ENCODE results near the gene DCTD. TPM values are rescaled to one million over a fixed set of nuclear protein-coding genes. Genes with fewer than 3 reads are reported as not detected.
A peak's percentile ranks its signal among the peaks of the same experiment; 100 is the strongest.

DCTD gene
- total RNA-seq, 1 experiment from 2014 or later: 100 TPM

DNA sequence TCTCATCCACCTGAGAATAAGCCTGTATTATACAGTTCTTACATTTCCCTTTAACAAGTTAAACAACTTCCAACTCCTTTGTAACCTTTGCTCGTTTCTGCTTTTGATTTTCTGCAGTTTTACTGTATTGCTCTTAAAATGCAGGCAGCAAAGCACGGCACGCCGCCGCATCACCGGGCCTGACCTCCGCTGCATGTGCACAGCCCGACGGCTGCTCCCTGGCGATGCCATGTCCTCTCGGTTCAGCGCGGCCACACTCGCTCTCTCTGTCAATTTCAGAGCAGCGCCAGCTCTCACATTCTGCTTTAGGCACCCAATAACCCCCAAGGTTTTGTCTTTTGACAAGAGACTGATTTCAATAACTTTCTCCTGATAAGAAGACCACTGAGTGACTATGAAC is 60.3 kb downstream of the DCTD start:
- peaks cover 7% of the 10 kb centered on the region for H3K9me3 ChIP-seq (ENCODE audit: control insufficient read depth, low read depth, low read length)
- H4K8ac ChIP-seq (replicated peaks; ENCODE audit: insufficient read length, low read depth, low read length): no peak overlapping the region
- no peak overlapping the region for H3K27ac ChIP-seq (ENCODE audit: insufficient read length, low read depth, low read length)
- no peaks in the 10 kb centered on the region for H3K4me1 ChIP-seq (ENCODE audit: insufficient read depth, low read length)
- no peak for DNase-seq
- no peak overlapping the region for H3K14ac ChIP-seq (ENCODE audit: insufficient read depth, low read length)
- no peak overlapping the region for H2BK120ac ChIP-seq (ENCODE audit: low read depth, low read length, poor library complexity, severe bottlenecking)
- H3K9ac ChIP-seq (ENCODE audit: extremely low read depth, insufficient read length, low read length): no peak overlapping the region
- no peak overlapping the region for H4K91ac ChIP-seq (ENCODE audit: insufficient read length, low read depth, low read length)
- no peak overlapping the region for H2BK20ac ChIP-seq (ENCODE audit: low read depth, low read length, poor library complexity, severe bottlenecking)
- no peak overlapping the region for H3K56ac ChIP-seq (ENCODE audit: insufficient read length, low read depth, low read length)
- H3K79me1 ChIP-seq (ENCODE audit: insufficient read depth, low read depth, low read length, poor library complexity, severe bottlenecking): no peaks in the 10 kb centered on the region
- H4K20me1 ChIP-seq (ENCODE audit: control insufficient read depth, insufficient read depth, insufficient read length): no peaks in the 10 kb centered on the region
- H4K5ac ChIP-seq (ENCODE audit: insufficient read length, low read depth, low read length): no peak overlapping the region
- peaks cover 5 to 26% (median 6%) of the 10 kb centered on the region in 3 experiments for H3K36me3 Mint-ChIP-seq (ENCODE audit: insufficient read depth in 1 of 3, low read depth in 3 of 3)
- H3K79me2 ChIP-seq (ENCODE audit: insufficient read depth, low read length): no peaks in the 10 kb centered on the region
- no CpG with 5 or more reads among the region's 15 CpGs for WGBS (ENCODE audit: extremely low coverage, insufficient read length, low lambda C conversion rate)
- no peak overlapping the region for H3T11ph ChIP-seq (ENCODE audit: low read length)
- no peak overlapping the region for H2AK5ac ChIP-seq (ENCODE audit: insufficient read length, low read length)
- no peak overlapping the region for H3K18ac ChIP-seq (ENCODE audit: insufficient read length, low read depth, low read length)
- H3K23me2 ChIP-seq (ENCODE audit: insufficient read length, low read depth, low read length, poor library complexity, severe bottlenecking): no peaks in the 10 kb centered on the region
- no peaks in the 10 kb centered on the region for H3K27me3 ChIP-seq (ENCODE audit: insufficient read depth, low read length)
- no peak overlapping the region for H2AFZ ChIP-seq (ENCODE audit: low read length)
- no peak overlapping the region for H2BK12ac ChIP-seq (ENCODE audit: insufficient read length, low read depth, low read length)
- H2BK15ac ChIP-seq (ENCODE audit: low read depth, low read length): no peak overlapping the region
- H2BK5ac ChIP-seq (ENCODE audit: insufficient read length, low read length): no peak overlapping the region
- TF ChIP-seq, protein P1, sequence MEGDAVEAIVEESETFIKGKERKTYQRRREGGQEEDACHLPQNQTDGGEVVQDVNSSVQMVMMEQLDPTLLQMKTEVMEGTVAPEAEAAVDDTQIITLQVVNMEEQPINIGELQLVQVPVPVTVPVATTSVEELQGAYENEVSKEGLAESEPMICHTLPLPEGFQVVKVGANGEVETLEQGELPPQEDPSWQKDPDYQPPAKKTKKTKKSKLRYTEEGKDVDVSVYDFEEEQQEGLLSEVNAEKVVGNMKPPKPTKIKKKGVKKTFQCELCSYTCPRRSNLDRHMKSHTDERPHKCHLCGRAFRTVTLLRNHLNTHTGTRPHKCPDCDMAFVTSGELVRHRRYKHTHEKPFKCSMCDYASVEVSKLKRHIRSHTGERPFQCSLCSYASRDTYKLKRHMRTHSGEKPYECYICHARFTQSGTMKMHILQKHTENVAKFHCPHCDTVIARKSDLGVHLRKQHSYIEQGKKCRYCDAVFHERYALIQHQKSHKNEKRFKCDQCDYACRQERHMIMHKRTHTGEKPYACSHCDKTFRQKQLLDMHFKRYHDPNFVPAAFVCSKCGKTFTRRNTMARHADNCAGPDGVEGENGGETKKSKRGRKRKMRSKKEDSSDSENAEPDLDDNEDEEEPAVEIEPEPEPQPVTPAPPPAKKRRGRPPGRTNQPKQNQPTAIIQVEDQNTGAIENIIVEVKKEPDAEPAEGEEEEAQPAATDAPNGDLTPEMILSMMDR (conservative IDR thresholded peaks at IDR 0.05): no peak
- no peak overlapping the region for H3K4ac ChIP-seq (ENCODE audit: low read depth, low read length)
- H3K23ac ChIP-seq (ENCODE audit: insufficient read length, low read depth, low read length): no peak overlapping the region
- H3K9me3 Mint-ChIP-seq: peaks cover 20 to 21% of the 10 kb centered on the region in 2 experiments
- H3K4me2 ChIP-seq (ENCODE audit: insufficient read depth, insufficient read length, low read length): no peak overlapping the region
- peak overlapping the region in 1 of 3 experiments; percentile 82; a peak in 1 of 7 replicates for H3K27ac Mint-ChIP-seq
- H3K4me3 Mint-ChIP-seq: no peak overlapping the region; a peak in 1 of 5 replicates
- H3K4me1 Mint-ChIP-seq: peaks cover 13 to 23% of the 10 kb centered on the region in 2 experiments
- H3K27me3 Mint-ChIP-seq (ENCODE audit: low read depth): peaks cover 15% of the 10 kb centered on the region
